GM18511 (cell line): ENCODE results near the gene SPATA6L.
A peak's percentile ranks its signal among the peaks of the same experiment; 100 is the strongest.
"Not testable (repeated sequence)": the region's sequence is repeated elsewhere in the genome, so short reads cannot be mapped to it uniquely, and the experiment has no call there.

Experiments
- ATAC-seq: cut with Tn5 transposase; IDR thresholded peaks from one replicate; pipeline ENCODE4 v1.9.1; 2021; ENCODE audit warnings: mild to moderate bottlenecking, moderate library complexity; ENCODE audit not compliant: unreplicated experiment

SPATA6L gene

GRCh38 chr9:4639420-4639819, 26.9 kb downstream of the SPATA6L start:
- no peak for ATAC-seq

- no peak for ATAC-seq
Observed at GRCh38 chr9:4638968-4639367, 27.3 kb downstream of the SPATA6L start.

- ATAC-seq, result no peak
Observed at GRCh38 chr9:4630836-4631235, 35.4 kb downstream of the SPATA6L start.

GRCh38 chr9:4622016-4622415, 44.3 kb downstream of the SPATA6L start:
- no peak for ATAC-seq

- no peak for ATAC-seq
Observed at GRCh38 chr9:4620881-4621555, 45.3 kb downstream of the SPATA6L start.

GRCh38 chr9:4620057-4620765, 46.1 kb downstream of the SPATA6L start:
- no peak for ATAC-seq

- no peak for ATAC-seq
Observed at GRCh38 chr9:4618700-4619099, 47.6 kb downstream of the SPATA6L start.

GRCh38 chr9:4617752-4618151, 48.5 kb downstream of the SPATA6L start:
- no peak for ATAC-seq

- no peak for ATAC-seq
Observed at GRCh38 chr9:4615778-4616177, 50.5 kb downstream of the SPATA6L start.

- no peak for ATAC-seq
Observed at GRCh38 chr9:4615251-4615650, 51.0 kb downstream of the SPATA6L start.

- no peak for ATAC-seq
Observed at GRCh38 chr9:4614627-4615026, 51.7 kb downstream of the SPATA6L start.

- ATAC-seq, result not testable (repeated sequence)
Observed at GRCh38 chr9:4606033-4606432, 60.2 kb downstream of the SPATA6L start.

GRCh38 chr9:4604678-4605095, 61.6 kb downstream of the SPATA6L start:
- ATAC-seq, result peak; percentile 87

- no peak for ATAC-seq
Observed at GRCh38 chr9:4603830-4604229, 62.5 kb downstream of the SPATA6L start.

GRCh38 chr9:4600368-4600767, 65.9 kb downstream of the SPATA6L start:
- ATAC-seq, result peak; percentile 58

GRCh38 chr9:4596165-4596922, 69.9 kb downstream of the SPATA6L start:
- no peak for ATAC-seq

- no peak for ATAC-seq
Observed at GRCh38 chr9:4594994-4595393, 71.3 kb downstream of the SPATA6L start.

- no peak for ATAC-seq
Observed at GRCh38 chr9:4594545-4594944, 71.7 kb downstream of the SPATA6L start.

- no peak for ATAC-seq
Observed at GRCh38 chr9:4592886-4593285, 73.4 kb downstream of the SPATA6L start.

GRCh38 chr9:4592295-4592694, 74.0 kb downstream of the SPATA6L start:
- ATAC-seq, result no peak

- no peak for ATAC-seq
Observed at GRCh38 chr9:4591123-4591500, 75.2 kb downstream of the SPATA6L start.
